ENCODE results near the gene UQCR10.

- no peak for TF ChIP-seq CTCF (IDR thresholded peaks at IDR 0.05)
- TF ChIP-seq POLR2AphosphoS5 (IDR thresholded peaks at IDR 0.05; ENCODE audit: low read depth, low read length): no peak
- TF ChIP-seq REST (IDR thresholded peaks at IDR 0.05; ENCODE audit: insufficient read depth in 1 of 2, low read depth in 2 of 2, low read length in 1 of 2): no peak
- no peak for TF ChIP-seq SIN3A (IDR thresholded peaks at IDR 0.05; ENCODE audit: borderline replicate concordance, insufficient read depth, low read depth, low read length)
- no peak for TF ChIP-seq TCF7L2 (IDR thresholded peaks at IDR 0.05; ENCODE audit: low read depth, low read length)
These were observed 44.2 kb downstream of the UQCR10 start for GRCh38 chr22:29811377-29811776.

Measured in Panc1 (cell line).